Measurements from ENCODE around the gene TULP1. TPM values are rescaled to one million over a fixed set of nuclear protein-coding genes. Genes with fewer than 3 reads are reported as not detected.

Gene TULP1
- total RNA-seq, 1 experiment from 2014 or later = not detected

DNA sequence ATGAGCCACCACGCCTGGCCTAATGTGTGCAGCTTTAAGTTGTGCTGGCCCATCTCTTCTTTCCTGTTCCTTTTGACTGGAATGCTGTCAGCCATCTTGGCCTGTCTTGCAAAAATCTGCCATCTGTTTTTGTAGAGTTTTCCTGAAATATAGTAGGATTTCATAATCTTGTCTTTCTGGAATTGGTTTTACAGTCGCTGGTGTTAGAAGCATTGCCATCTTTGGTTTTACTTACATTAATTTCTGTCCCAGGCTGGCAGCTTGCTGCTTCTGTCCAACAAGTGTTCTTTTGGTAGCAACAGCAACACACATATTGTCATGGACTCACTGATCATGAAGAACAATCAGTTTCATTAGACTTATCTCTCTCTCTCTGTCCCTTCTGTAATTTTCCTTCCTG lies 29.1 kb upstream of the TULP1 start:
- H4K20me1 ChIP-seq (ENCODE audit: insufficient read depth) = no peaks in the 10 kb centered on the region
- ChIA-PET POLR2A (no interaction called here), RAD21 (ENCODE audit: low non-redundant PET in 1 of 2, low total read pairs in 2 of 2, uncharacterized antibody in 2 of 2, unreplicated experiment in 2 of 2) (no interaction called here), CTCF (interaction anchor here (1.6 kb wide), 1 partner anchor 10 kb away, joined by 3 read pairs; no protein-coding TSS in a partner anchor)
- intact Hi-C loops (cut with micrococcal nuclease) = no loop called here
- H3K4me2 ChIP-seq (ENCODE audit: low read length) = no peak overlapping the region
- peaks cover 0 to 3% of the 10 kb centered on the region in 2 experiments; a peak in 1 of 4 replicates for H3K4me1 ChIP-seq (ENCODE audit: control insufficient read depth in 1 of 2, insufficient read depth in 2 of 2, low read length in 2 of 2)
- H3K79me2 ChIP-seq (ENCODE audit: insufficient read depth, low read length) = no peaks in the 10 kb centered on the region
- H3K9me3 ChIP-seq (ENCODE audit: control insufficient read depth in 1 of 2, insufficient read depth in 1 of 2, low read depth in 1 of 2, low read length in 2 of 2) = no peaks in the 10 kb centered on the region
- H2AFZ ChIP-seq (ENCODE audit: low read depth, low read length, poor library complexity, severe bottlenecking) = peak overlapping the region; percentile 5
- no peaks in the 10 kb centered on the region for H3K36me3 ChIP-seq (ENCODE audit: control insufficient read depth in 1 of 2, insufficient read depth in 2 of 2, low read length in 2 of 2)
- H3K4me3 ChIP-seq (replicated peaks in 1 of 2; ENCODE audit: low read depth in 1 of 2, low read length in 2 of 2) = no peak overlapping the region
- no peak for DNase-seq (ENCODE audit: low read depth, low spot score)
- H3K9ac ChIP-seq (ENCODE audit: low read length) = no peak overlapping the region
- H3K27me3 ChIP-seq (ENCODE audit: insufficient read depth, low read length) = no peaks in the 10 kb centered on the region
- no TSS peak for BruUV-seq (replicated peaks)
- no peak for TF ChIP-seq CEBPB (IDR thresholded peaks at IDR 0.05; ENCODE audit: low read depth)
- H3K9me2 ChIP-seq (ENCODE audit: insufficient read depth) = no peaks in the 10 kb centered on the region
- no peak for ATAC-seq
- H3K27ac ChIP-seq (ENCODE audit: low read depth, low read length) = no peak overlapping the region

DNA sequence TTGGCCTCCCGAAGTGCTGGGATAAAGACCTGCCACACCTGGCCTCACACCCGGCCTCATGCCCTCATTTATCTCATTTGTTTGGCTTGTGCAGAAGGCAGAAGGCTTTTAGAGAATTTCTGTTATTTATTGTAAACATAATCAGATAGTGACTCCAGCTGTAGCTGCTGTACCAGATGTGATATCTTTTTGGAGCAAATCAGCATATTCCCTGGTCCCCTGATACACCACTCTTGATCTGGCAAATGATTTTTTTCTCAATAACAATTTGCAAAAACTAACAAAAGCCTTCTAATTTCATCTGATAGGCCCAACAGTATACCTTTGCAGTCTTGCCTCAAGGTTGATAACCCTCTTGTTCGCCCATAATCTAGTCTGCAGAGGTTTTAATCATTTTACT lies 26.5 kb upstream of the TULP1 start:
- ChIA-PET CTCF (interaction anchor here (1.4 kb wide), 1 partner anchor 17 kb away, joined by 3 read pairs; no protein-coding TSS in a partner anchor), POLR2A (no interaction called here), RAD21 (ENCODE audit: low non-redundant PET in 1 of 2, low total read pairs in 2 of 2, uncharacterized antibody in 2 of 2, unreplicated experiment in 2 of 2) (no interaction called here)
- ATAC-seq = no peak
- BruUV-seq (replicated peaks) = no TSS peak
- Histone ChIP-seq H3K36me3 (ENCODE audit: control insufficient read depth in 1 of 2, insufficient read depth in 2 of 2, low read length in 2 of 2) (no peaks in the 10 kb centered on the region), H3K27me3 (ENCODE audit: insufficient read depth, low read length) (no peaks in the 10 kb centered on the region), H4K20me1 (ENCODE audit: insufficient read depth) (no peaks in the 10 kb centered on the region), H2AFZ (ENCODE audit: low read depth, low read length, poor library complexity, severe bottlenecking) (no peak overlapping the region), H3K9me2 (ENCODE audit: insufficient read depth) (no peaks in the 10 kb centered on the region), H3K9me3 (ENCODE audit: control insufficient read depth in 1 of 2, insufficient read depth in 1 of 2, low read depth in 1 of 2, low read length in 2 of 2) (no peaks in the 10 kb centered on the region), H3K4me3 (replicated peaks in 1 of 2; ENCODE audit: low read depth in 1 of 2, low read length in 2 of 2) (no peak overlapping the region), H3K79me2 (ENCODE audit: insufficient read depth, low read length) (no peaks in the 10 kb centered on the region), H3K4me1 (ENCODE audit: control insufficient read depth in 1 of 2, insufficient read depth in 2 of 2, low read length in 2 of 2) (no peaks in the 10 kb centered on the region), H3K27ac (ENCODE audit: low read depth, low read length) (no peak overlapping the region), H3K9ac (ENCODE audit: low read length) (no peak overlapping the region), H3K4me2 (ENCODE audit: low read length) (no peak overlapping the region)
- DNase-seq (ENCODE audit: low read depth, low spot score) = no peak
- TF ChIP-seq EZH2 (IDR thresholded peaks at IDR 0.05) = no peak
- no peak for TF ChIP-seq JUND (IDR thresholded peaks at IDR 0.05)
- no peak for TF ChIP-seq ATF3 (IDR thresholded peaks at IDR 0.05)
- TF ChIP-seq SRF (IDR thresholded peaks at IDR 0.05; ENCODE audit: low read depth) = no peak
- no peak for TF ChIP-seq ELF1 (IDR thresholded peaks at IDR 0.05; ENCODE audit: borderline replicate concordance, low read depth)
- TF ChIP-seq, protein P1, sequence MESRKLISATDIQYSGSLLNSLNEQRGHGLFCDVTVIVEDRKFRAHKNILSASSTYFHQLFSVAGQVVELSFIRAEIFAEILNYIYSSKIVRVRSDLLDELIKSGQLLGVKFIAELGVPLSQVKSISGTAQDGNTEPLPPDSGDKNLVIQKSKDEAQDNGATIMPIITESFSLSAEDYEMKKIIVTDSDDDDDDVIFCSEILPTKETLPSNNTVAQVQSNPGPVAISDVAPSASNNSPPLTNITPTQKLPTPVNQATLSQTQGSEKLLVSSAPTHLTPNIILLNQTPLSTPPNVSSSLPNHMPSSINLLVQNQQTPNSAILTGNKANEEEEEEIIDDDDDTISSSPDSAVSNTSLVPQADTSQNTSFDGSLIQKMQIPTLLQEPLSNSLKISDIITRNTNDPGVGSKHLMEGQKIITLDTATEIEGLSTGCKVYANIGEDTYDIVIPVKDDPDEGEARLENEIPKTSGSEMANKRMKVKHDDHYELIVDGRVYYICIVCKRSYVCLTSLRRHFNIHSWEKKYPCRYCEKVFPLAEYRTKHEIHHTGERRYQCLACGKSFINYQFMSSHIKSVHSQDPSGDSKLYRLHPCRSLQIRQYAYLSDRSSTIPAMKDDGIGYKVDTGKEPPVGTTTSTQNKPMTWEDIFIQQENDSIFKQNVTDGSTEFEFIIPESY (IDR thresholded peaks at IDR 0.05; ENCODE audit: extremely low read depth, insufficient replicate concordance, low read length) = no peak
- TF ChIP-seq, protein P2, sequence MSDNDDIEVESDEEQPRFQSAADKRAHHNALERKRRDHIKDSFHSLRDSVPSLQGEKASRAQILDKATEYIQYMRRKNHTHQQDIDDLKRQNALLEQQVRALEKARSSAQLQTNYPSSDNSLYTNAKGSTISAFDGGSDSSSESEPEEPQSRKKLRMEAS (IDR thresholded peaks at IDR 0.05) = no peak
- no peak for TF ChIP-seq SIN3A (IDR thresholded peaks at IDR 0.05; ENCODE audit: low read depth)
- TF ChIP-seq CEBPB (IDR thresholded peaks at IDR 0.05; ENCODE audit: low read depth) = no peak
- TF ChIP-seq YY1 (IDR thresholded peaks at IDR 0.05; ENCODE audit: extremely low read depth, insufficient replicate concordance, low read depth, low read length) = no peak
- TF ChIP-seq ZFX (IDR thresholded peaks at IDR 0.05) = no peak
- TF ChIP-seq, protein P3, sequence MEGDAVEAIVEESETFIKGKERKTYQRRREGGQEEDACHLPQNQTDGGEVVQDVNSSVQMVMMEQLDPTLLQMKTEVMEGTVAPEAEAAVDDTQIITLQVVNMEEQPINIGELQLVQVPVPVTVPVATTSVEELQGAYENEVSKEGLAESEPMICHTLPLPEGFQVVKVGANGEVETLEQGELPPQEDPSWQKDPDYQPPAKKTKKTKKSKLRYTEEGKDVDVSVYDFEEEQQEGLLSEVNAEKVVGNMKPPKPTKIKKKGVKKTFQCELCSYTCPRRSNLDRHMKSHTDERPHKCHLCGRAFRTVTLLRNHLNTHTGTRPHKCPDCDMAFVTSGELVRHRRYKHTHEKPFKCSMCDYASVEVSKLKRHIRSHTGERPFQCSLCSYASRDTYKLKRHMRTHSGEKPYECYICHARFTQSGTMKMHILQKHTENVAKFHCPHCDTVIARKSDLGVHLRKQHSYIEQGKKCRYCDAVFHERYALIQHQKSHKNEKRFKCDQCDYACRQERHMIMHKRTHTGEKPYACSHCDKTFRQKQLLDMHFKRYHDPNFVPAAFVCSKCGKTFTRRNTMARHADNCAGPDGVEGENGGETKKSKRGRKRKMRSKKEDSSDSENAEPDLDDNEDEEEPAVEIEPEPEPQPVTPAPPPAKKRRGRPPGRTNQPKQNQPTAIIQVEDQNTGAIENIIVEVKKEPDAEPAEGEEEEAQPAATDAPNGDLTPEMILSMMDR (IDR thresholded peaks at IDR 0.05 in 2 of 3, conservative IDR thresholded peaks at IDR 0.05 in 1 of 3; ENCODE audit: borderline replicate concordance in 1 of 3, insufficient read depth in 1 of 3, low read depth in 2 of 3, low read length in 2 of 3) = no peak
- no peak for TF ChIP-seq POLR2A (IDR thresholded peaks at IDR 0.05; ENCODE audit: borderline replicate concordance, extremely low read depth, insufficient read depth, insufficient read length)
- no peak for TF ChIP-seq EZH2phosphoT487 (IDR thresholded peaks at IDR 0.05; ENCODE audit: borderline replicate concordance)
- no peak for TF ChIP-seq FOSL1 (IDR thresholded peaks at IDR 0.05; ENCODE audit: low read depth)
- TF ChIP-seq RAD21 (IDR thresholded peaks at IDR 0.05; ENCODE audit: low read depth) = no peak
- no peak for TF ChIP-seq EGR1 (IDR thresholded peaks at IDR 0.05; ENCODE audit: low read depth)
- no peak for TF ChIP-seq SP1 (IDR thresholded peaks at IDR 0.05; ENCODE audit: low read depth)
- intact Hi-C loops (cut with micrococcal nuclease) = no loop called here

Data from HCT116 (cell line).